Stimulated activated CD8-positive, alpha-beta memory T cell treated with anti-CD3 and anti-CD28 coated beads, Interleukin-4, amount 100 ng/mL, for 48 hours (primary cell): ENCODE results near the gene ZBTB39.
"Not testable (repeated sequence)": the region's sequence is repeated elsewhere in the genome, so short reads cannot be mapped to it uniquely, and the experiment has no call there.

Source experiments
- DNase-seq: peaks from one replicate; pipeline ENCODE4 v3.0.0-alpha.2; 2020

Gene ZBTB39

DNA sequence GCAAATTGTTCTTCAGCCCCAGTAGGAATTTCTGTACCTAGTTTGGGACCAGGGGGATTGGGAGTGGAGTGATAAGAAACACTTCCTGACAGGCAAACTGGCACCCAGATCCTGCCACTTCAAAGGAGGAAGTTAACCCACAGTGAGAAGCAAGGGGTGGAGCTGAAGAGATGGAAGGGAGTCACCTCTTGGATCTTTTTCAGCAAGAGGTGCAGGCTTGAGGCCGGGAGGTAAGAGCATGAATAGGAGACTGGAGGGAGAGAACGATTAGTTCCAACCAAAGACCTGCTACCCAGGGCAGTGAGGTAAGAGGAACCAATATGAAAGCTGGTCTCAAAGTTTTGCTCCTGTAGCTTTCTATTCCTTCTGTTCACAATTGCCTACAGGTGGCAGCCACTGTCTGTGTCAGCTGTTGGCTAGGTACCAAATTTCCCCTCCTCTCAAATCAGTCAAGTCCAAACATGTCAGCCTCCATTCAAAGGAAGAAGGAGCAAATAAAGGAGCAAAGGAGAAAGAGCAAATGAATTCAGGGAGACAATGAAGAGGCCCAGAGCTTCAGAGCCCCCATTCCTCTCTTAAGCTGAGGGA is 24.9 kb upstream of the ZBTB39 start:
- no peak for DNase-seq

DNA sequence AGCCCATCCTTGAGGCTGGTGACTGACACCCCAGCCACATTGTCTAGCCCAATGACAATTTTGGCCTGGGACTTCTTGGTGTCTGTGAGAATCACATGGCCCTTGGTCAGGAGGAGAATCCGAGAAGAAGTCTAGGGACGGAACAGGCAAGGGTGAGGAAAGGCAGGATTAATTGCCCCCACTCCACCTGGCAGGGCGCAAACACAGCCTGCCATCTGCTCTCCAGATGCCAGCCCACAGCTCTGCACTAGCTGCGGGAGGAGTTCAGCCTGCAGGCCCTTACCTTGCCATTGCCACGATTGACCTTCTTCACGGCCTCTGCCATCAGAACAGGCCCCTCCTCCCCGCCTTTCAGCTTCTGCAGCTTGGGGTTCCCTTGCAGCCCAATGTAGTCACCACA is 23.1 kb upstream of the ZBTB39 start:
- DNase-seq: no peak

DNA sequence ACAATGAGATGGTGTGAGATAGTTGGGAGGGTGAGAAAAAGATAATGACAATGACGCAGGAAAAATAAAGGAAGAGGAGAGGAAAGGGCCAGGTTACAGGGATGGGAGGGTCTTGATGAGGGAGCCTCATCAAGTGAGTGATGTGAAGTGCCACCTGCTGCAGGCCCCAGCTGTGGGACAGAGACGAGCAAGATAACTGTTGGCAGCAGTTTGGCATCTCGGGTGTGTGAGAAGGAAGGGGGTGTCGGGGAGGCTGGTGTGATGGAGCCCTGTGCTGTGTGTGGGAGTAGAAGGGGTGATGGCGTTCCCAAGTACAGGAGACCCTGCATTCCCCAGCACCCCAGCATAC is 21.4 kb upstream of the ZBTB39 start:
- DNase-seq: no peak

DNA sequence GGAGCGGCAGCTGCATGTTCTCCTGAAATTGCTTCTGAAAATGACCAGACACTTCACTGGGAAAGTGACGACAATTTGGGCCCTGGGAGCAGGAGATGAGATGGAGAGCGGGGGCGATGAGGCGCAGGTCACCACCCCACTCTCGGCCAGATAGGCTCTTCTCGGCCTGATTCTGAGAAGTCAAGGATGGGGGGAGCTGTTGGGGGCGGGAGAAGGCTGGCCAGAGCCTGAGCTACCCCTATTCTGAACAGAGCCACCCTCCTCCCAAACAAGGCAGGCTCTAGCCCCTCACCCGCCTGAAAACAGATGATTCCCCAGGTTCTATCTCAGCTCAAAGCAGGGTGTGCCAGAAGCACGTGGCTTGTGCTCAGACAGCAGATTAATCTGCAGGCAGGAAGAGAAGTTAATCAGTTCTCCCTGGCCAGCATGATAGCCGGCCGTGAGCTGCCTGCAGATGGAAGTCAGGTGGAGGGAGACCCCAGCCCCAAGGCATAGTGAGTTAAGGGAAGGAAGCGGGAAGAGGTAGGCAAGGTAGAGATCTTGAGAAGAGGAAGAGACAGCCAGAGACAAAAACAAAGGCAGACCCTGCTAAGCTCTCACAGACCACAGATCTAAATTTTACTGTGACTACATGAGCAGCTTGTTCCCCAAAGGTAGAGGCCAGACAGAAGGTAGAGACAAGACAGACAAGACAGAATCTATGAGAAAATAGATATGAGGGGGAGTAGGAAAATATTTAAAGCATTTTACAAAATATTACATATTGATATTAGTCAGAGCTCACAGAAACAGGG is 20.9 kb upstream of the ZBTB39 start:
- DNase-seq: no peak

DNA sequence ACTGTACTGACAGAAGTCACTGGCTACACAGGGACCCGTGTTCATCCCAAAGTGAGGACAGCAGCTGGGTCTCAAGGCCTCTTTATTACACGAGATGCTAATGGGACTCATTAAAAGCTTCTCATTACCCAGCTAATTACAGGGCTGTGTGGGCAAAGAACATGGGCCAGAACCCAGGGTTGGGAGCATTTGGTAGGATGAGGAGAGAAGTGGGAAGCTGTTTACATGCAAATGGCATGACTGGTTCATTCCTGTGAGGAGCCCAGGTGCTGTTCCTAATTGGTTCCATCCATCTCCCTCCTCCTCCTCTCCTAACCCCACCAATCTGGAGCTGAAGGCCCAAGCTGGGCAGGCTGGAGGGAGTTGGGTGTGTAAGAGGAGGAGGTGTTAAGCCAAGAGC is 18.9 kb upstream of the ZBTB39 start:
- no peak for DNase-seq

DNA sequence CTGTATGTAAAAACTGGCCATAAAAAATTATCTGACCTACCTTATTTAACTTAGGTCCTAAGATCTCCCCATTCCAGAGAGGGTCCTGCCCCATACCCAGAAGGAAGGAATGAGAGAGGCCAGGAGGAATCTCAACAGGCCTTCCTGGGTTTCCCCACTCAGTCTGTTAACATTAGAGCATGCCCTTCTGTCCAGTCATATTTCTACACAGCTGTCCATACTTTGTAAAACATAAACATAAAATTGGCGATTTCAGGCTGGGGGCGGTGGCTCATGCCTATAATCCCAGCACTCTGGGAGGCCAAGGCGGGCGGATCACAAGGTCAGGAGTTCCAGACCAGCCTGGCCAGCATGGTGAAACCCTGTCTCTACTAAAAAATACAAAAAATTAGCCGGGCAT is 16.0 kb upstream of the ZBTB39 start:
- DNase-seq: not testable (repeated sequence)

DNA sequence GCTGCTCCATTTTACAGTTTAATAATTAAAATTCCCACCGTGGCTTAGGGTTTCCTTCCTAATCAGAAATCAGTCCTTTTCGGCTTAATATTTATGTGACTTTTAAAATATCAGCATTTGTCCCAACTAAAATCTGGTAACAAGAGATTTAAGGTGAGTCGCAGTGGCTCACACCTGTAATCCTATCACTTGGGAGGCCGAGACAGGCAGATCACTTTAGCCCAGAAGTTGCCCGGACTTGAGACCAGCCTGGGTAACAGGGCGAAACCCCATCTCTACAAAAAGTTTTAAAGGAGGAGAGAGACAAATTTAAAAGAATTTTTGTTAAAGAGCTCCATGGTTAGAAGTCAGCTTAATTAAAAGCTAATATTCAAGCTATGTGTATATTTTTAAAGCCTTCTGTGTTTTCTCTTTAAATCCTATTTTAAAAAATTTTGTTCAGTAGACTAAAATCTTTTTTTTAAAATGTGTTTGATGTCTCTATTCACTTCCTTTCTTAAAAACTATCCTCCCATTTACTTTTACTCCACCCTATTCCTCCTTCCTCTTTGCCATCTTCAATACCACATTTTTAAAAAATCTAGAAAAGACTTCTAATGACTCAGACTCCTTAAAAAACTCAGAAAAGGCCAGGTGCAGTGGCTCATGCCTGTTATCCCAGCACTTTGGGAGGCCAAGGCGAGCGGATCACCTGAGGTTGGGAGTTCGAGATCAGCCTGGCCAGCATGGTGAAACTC is 13.8 kb upstream of the ZBTB39 start:
- DNase-seq: no peak

DNA sequence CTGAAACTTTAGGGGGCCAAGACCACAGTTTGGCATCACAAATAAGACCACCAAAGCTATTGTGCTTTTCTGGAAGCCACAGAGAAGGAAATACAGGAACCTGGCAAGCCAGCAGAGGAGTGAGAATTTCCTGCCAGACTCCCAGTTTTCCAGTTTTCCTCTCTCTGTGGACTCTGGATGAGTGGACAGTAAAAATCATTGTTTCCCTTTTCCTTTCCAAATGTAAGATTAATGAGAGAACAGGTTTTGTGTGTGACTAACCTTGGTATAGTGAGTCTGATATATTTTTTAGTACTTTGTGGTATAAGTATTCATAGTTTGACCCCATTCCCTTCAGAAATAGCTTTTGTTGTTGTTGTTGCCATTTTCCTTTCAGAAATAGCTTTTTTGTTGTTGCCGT is 12.6 kb upstream of the ZBTB39 start:
- no peak for DNase-seq

DNA sequence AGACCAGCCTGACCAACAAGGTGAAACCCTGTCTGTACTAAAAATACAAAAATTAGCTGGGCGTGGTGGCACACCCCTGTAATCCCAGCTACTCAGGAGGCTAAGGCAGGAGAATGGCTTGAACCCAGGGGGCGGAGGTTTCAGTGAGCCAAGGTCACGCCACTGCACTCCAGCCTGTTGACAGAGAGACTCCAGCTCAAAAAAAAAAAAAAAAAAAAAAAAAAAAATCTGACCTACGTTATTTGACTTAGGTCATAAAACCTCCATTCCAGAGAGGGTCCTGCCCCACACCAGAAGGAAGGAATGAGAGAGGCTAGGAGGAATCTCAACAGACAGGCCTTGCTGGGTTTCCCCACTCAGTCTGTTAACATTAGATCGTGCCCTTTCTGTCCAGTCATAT is 12.0 kb upstream of the ZBTB39 start:
- DNase-seq: not testable (repeated sequence)

DNA sequence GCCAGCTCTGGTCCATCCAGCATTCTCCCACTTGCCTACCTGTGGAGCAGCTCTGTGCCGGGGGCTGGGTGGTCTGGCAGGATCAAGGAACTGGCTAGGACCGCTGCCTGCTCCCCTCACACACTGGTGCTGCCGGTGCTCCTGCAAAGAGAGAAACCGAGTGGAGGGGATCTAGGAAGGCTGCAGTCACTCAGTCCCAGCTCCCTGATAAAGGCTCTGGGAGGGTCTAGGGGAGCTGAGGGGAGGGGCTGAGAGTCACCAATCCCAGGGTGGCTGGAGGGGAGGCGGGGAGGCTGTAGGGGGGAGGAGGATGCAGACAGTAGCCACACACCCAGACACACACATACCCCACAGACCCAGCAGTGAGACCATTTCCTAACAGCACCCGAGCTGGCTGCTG is 10.0 kb upstream of the ZBTB39 start, which contains the start of gene TAC3:
TSS of gene TAC3 (minus strand) at position 182 of the 400 bp plus-strand sequence. CDS start 732 bp downstream, outside the sequence.
- DNase-seq: no peak

DNA sequence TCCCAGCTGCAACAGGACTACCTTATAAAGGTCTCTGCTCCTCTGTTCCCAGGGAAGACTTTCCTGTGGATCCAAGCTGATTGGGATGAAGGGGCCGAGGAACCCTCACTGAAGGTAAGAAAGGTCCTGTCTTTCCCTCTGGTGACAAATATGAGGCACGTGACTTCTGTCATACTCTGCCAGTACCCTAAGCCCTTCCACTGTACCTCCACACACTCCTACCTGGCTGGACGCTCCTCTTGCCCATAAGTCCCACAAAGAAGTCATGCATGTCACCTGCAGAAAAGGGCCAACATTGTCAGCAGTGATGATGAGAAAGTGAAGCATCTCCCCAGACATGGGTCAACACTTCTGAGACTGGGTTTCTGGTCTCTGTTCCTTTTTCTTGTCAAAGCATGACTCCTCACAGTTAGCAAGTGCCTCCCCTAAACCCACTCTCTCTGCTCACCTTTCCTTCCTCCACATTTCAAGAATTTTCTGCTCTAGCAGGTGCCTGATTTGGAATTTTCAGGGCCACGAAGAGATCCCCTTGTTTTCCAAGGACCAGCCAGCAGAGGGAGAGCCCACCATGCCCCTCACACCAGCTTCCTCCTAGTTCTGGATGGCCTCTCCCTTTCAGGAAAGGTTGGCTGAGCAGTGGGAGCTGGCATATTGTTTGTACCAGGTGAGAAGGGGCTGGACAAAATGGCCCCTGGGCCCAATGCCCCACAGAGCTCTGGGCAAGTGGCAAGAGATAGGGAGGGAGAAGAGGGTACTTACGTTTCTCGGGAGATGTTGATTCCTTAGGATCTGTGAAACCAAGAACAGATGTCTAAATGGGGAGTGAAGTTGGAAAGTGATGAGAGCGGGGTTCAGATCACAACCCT is 6.5 kb upstream of the ZBTB39 start:
- no peak for DNase-seq

DNA sequence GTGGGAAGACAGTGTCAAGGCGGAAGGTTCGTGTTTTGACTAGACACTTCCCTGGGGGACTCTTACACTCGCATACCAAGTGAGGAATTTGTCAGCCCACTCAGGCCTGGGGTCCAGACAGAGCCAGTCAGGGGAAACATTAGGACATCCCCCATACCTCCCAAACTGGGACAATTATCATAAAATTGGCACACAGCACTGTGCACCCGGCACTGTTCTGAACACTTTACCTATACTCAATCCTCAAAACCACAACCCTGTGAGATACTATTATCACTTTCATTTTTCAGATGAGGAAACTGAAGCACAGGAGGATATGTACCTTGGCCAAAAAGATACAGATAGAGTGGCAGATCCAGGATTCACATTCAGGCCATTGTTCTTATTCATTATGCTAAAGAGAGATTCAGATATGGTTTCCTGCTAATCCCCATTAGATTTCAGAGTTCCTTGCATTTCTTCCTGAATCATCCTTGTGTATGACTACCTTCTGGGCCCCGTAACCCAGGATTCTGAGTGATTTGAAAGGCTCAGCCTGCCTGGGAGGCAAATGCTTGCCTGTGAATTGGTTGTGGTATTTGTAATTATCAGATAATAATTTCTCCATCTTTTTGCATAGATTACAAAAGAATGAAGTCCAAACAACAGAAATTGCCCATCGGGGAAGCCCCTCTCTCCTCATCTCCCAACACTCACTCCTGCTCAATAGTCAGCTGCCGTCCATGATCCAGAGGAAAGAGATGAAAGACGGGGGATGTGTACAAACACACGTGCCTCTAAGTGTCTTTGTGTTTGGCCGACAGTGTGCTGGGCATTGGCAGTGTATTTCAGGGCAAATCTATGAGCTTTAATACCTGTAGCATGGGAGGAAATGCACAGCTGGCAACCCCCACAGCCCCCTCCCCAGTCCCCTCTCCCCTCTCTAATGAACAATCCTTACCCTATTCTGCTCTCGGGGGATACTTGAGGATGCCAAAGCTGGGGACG is 5.4 kb upstream of the ZBTB39 start:
- no peak for DNase-seq

DNA sequence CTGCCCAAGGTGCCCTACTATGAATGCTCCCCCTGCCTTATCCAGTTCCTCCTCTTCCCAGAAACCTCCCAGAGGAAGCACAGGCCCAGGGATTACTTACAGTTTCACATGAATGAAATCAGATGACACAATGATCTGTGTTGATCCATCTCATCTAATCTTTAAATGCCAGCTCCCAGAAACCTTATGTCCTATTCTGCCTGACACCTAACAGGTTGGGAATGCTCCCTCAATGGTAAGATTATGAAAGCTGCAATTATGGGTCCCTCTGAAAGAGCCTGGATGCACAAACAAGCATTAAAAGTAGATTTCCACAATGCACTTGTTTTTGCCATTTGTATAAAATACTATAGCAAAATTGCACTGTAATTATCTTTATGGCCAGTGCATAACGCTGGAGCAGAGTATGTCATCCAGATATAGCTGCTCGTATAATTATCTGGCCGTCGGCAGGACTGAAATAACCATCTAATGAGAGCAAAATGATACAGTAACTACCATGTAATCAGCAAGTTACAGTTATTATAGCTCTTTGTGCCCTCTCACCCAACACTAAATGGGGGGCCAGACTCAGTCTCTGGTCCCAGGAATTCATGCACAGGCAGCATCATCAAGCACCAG is 4.4 kb upstream of the ZBTB39 start:
- no peak for DNase-seq

DNA sequence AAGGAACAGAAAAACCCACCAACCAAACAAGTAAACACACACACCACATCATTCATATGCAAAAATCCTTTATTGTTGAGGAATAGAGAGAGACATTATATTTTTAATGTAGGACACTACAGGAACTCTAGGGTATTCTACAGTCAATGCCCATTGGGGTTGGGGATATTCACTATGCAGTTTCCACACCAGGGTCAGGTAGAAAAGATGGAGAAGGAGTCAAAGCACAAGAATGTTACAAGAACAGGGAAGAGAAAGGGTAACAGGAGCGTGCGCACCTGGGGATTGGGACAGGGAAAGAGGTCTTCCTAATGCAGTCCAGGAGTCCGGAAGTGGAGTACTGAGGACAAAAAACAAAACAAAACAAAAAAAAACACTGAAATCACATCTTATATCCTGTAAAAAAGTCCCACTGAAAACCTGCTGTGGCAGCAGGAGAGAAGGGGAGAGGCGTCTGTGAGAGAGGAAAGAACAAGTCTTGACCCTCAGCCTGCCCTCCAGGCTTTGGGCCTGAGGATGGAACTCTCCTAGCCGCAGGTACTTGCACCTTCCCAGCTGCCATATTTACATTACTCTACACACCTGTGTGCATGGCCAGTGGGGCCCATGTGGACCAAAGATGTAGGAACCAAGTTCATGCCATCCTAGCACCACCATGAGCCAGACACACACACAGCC is 3.7 kb upstream of the ZBTB39 start:
- DNase-seq: no peak

DNA sequence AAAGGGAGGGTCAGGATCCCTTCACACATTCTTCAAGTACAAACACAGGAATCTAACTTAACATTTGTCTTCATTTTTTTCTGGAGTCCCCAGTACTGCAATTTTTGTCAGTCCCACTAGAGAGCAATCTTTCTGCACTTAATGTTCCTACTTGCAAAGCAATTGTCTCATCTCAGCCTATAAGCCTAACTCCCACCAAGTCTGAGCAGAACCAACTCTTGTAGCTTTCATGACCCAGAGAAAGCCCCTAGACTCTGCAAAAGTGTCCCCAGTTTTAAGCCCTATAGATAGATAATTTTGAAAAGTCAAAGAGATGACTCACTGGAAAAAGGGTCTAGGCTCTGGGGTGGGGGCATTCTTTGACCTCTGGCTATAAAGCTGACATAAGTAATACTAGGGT is 1.8 kb upstream of the ZBTB39 start:
- DNase-seq: no peak

DNA sequence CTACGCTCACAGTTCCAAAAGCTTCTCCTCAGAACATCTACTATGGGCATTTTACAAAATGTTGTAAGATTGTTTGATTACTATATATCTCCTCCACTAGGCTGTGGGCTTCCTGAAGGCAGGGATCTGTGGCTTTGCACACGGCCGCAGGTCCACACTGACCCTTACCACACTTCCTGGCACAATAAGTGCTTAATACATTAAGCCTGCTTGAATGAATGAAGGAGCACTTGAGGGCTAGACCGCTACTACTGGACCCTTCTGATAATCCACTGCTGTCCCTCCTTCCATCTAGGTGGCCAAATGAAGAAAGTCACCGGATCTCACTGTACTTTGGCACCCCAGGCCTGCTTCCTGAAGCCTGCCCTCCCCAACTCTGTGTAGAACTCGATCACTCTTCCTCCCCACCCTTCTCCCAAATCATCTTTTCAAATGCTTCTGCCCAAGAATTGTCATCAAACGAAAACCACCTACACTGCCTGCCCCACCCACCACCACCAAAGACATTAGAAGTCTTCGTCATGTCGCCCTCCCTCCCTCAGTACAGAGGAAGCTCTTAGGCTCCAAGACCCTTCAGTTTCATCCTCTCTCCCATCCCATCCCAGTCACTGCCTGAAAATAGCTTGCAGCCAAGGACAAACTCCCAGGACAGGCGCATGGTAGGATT is 596 bp upstream of the ZBTB39 start:
- DNase-seq: peak; percentile 43

DNA sequence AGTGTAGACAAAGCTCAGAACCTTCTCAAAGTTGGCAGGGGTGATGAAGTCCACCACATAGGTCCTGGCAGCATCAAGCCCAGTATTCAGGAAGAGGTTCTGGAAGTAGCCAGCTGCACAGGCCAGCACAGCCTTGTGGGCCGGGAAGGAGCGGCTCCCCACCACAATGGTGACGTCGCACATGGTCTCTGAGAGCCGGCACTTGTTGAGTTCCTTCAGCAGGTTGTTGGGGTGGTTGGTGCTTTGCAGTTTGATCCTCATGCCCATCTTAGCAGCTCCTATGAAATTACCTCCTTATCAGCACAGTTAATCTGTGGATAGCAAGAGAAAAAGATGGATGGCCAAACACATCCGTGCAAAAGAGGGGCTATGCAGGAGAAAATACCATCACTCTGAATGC is 1.7 kb downstream of the ZBTB39 start:
- DNase-seq: no peak

DNA sequence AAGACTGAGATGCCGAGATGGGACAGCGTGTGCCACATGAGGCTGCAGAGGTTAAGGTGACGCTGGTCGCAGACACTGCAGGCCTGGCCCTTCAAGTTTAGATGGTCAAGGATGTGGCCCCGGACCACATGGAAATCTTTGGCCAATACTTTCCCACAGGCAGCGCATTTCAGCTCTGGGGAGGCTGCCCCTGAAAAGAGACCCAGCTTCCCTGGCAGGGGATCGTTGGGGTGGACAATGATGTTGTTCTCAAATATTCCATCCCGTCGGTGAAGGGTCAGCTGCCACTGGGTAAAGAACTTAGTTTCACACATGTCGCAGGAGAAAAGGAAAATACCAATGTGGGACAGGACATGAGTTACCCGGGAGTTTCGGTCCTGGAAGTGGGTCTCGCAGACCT is 3.0 kb downstream of the ZBTB39 start:
- no peak for DNase-seq

DNA sequence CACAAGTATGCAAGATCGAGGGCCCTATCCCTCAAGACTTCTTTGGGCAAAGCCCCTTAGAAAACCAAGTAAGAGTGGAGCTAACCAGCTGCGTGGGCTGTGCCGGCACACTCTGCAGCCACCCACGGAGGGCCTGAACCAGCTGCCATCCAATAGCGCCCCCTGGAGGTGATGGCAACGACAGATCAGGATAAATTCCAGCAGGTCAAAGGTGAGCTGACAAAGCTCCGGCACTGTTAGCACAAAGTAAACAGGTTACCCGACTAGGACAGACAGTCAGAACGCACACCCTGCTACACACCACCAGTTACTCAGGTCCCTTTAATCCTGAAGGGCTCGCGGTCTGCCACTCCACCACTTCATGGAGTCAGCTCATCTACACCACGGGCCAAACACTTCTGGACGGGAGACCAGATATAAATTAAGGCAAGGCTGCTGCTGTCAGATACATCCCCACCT is 4.9 kb downstream of the ZBTB39 start:
- peak; percentile 89 for DNase-seq

DNA sequence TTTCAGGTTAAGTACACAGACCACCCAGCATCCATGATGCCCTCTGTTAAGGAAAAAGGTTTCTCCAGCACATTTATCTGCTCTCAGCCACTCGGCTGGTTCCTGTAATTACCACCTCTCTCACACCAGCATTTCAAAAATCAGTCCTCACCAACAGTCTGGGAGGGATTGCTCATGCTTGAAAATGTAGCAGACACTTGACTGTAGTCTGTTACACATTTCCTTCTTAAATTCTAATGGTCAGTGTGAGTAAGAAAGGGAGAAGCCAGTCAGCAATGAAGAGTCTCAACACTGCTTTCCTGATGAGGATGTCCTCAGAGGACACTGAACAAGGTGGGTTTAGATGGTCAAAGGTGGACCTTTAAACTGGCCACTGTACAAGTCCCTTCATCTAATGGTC is 6.0 kb downstream of the ZBTB39 start:
- DNase-seq: no peak
